ENCODE measurements around the gene GYPE.
"Not testable (repeated sequence)": the region's sequence is repeated elsewhere in the genome, so short reads cannot be mapped to it uniquely, and the experiment has no call there.

DNA sequence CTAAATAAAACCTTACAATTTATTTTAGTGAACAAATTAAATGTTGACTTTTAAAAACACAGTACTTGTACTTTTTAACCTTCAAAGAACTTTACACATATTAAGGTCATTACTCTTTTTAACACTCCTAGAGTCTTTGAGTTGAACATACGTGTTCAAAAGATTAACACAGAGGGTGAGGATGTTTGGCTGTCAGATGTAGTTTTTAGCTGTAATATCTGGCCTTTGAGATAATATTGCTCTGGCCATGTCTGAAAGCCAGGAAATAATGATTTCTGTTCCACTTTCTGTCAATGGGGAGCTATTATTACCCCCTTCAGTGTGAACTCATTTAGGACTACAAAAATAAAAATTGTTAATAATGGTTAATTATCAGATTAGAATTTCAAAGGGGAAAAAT is 42.1 kb upstream of the GYPE start:
- TF ChIP-seq RCOR1 (conservative IDR thresholded peaks at IDR 0.05; ENCODE audit: low read depth, low read length); ZNF384 (IDR thresholded peaks at IDR 0.05; ENCODE audit: borderline replicate concordance, low read depth, low read length); MXI1 (IDR thresholded peaks at IDR 0.05; ENCODE audit: low read depth, low read length); LARP7 (IDR thresholded peaks at IDR 0.05); RBBP5 (conservative IDR thresholded peaks at IDR 0.05): not testable (repeated sequence)
- TF ChIP-seq, protein P1, sequence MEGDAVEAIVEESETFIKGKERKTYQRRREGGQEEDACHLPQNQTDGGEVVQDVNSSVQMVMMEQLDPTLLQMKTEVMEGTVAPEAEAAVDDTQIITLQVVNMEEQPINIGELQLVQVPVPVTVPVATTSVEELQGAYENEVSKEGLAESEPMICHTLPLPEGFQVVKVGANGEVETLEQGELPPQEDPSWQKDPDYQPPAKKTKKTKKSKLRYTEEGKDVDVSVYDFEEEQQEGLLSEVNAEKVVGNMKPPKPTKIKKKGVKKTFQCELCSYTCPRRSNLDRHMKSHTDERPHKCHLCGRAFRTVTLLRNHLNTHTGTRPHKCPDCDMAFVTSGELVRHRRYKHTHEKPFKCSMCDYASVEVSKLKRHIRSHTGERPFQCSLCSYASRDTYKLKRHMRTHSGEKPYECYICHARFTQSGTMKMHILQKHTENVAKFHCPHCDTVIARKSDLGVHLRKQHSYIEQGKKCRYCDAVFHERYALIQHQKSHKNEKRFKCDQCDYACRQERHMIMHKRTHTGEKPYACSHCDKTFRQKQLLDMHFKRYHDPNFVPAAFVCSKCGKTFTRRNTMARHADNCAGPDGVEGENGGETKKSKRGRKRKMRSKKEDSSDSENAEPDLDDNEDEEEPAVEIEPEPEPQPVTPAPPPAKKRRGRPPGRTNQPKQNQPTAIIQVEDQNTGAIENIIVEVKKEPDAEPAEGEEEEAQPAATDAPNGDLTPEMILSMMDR (IDR thresholded peaks at IDR 0.05 in 2 of 3, conservative IDR thresholded peaks at IDR 0.05 in 1 of 3; ENCODE audit: control insufficient read depth in 2 of 3, extremely low read depth in 1 of 3, insufficient read depth in 1 of 3, low read depth in 3 of 3, low read length in 3 of 3) = not testable (repeated sequence)
- TF ChIP-seq, protein P2, sequence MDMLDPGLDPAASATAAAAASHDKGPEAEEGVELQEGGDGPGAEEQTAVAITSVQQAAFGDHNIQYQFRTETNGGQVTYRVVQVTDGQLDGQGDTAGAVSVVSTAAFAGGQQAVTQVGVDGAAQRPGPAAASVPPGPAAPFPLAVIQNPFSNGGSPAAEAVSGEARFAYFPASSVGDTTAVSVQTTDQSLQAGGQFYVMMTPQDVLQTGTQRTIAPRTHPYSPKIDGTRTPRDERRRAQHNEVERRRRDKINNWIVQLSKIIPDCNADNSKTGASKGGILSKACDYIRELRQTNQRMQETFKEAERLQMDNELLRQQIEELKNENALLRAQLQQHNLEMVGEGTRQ (IDR thresholded peaks at IDR 0.05; ENCODE audit: borderline replicate concordance, low read depth, low read length) = not testable (repeated sequence)

Data from GM12878 (cell line).